Suprapubic skin (tissue), 4 donors: ENCODE results near the gene ACP7.

ENCODE experiments used
- POLR2A ChIP-seq, 2 donors: fragments of 450-650 bp; IDR thresholded peaks; one replicate each; pipeline ENCODE4 v1.6.1; 2017; ENCODE audit warnings: antibody characterized with exemption in 2 of 2, mild to moderate bottlenecking in 2 of 2, moderate library complexity in 2 of 2
- POLR2AphosphoS5 ChIP-seq, 3 donors: sonication (generic); formaldehyde crosslinking; IDR thresholded peaks; one replicate each; pipeline ENCODE4 v1.6.1; 2017; ENCODE audit warnings: antibody characterized with exemption in 3 of 3
- TF ChIP-seq, protein P1 (sequence below), 2 donors: fragments of 200-600 bp in 1 of 2; fragments of 450-650 bp in 1 of 2; sonication (generic) in 1 of 2; IDR thresholded peaks; one replicate each; pipeline ENCODE4 v1.5.1; 2016 to 2019; ENCODE audit warnings: antibody characterized with exemption in 2 of 2, mild to moderate bottlenecking in 1 of 2, moderate library complexity in 1 of 2

DNA sequence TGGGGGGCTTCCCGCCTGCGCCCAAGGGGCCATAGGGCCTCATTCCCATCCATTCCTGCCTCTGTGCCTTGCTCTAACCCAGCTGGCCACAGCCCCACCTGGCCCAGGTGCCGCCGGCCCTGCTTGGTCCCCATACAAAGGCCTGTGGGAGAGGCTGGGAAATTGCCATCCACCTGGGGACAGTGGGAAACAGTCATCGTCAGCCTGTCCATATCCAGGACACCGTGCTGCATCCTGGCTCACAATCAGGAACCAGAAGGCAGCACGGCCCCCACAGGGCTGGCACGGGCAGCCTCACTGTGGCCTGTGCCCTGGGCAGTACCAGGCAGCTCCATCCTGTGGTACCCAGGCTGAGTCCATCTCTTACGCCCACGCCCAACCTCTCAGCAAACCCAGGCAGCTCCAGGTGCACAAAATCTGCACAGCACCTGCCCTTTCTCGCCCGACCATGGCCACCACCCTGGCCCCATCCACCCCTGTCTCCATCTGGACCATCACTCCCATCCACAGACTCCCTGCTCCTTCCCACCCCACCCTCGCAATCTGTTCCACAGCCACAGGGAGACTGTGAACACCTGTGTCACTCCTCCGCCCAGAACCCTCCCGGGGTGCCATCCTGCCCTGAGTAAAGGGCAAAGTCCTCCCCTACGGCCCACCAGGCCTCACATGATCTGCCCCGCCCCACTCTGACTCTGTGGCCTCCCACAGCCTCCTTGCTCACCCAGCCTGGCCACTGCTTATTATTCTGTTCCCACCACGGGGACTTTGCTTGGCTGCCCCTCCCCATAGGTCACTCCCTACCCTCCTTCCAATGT is 30.7 kb upstream of the ACP7 start:
- TF ChIP-seq, protein P1, sequence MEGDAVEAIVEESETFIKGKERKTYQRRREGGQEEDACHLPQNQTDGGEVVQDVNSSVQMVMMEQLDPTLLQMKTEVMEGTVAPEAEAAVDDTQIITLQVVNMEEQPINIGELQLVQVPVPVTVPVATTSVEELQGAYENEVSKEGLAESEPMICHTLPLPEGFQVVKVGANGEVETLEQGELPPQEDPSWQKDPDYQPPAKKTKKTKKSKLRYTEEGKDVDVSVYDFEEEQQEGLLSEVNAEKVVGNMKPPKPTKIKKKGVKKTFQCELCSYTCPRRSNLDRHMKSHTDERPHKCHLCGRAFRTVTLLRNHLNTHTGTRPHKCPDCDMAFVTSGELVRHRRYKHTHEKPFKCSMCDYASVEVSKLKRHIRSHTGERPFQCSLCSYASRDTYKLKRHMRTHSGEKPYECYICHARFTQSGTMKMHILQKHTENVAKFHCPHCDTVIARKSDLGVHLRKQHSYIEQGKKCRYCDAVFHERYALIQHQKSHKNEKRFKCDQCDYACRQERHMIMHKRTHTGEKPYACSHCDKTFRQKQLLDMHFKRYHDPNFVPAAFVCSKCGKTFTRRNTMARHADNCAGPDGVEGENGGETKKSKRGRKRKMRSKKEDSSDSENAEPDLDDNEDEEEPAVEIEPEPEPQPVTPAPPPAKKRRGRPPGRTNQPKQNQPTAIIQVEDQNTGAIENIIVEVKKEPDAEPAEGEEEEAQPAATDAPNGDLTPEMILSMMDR (IDR thresholded peaks at IDR 0.05) = no peak
- TF ChIP-seq POLR2A (IDR thresholded peaks at IDR 0.05) (no peak), POLR2AphosphoS5 (IDR thresholded peaks at IDR 0.05) (no peak)
